Measurements from ENCODE around the gene REM1. TPM values are rescaled to one million over a fixed set of nuclear protein-coding genes. Genes with fewer than 3 reads are reported as not detected.

REM1 gene
- total RNA-seq, 1 donor from 2014 or later: 2.3 TPM

DNA sequence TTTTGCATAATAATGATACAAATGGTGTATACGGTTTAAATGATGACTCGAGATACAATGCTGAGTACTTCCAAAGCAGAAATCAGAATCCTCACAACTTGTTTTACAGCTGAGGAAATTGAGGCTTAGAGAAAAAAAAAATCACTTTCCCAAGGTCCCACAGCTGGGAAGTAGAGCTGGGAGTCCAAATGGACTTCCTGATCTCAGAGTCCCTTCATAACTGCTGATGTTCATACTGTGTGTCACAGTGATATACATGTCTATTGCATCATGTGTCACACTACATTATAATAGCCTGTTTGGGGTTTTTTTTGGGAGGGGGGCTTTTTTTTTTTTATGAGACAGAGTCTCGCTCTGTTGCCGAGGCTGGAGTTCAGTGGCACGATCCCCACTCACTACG, 47.6 kb downstream of the REM1 start:
- no peak for ATAC-seq
- H3K9me3 ChIP-seq: no peaks in the 10 kb centered on the region
- H3K4me3 ChIP-seq: no peak overlapping the region
- H3K27ac ChIP-seq: no peak overlapping the region
- DNase-seq: no peak
- H3K36me3 ChIP-seq: peaks cover 28% of the 10 kb centered on the region
- TF ChIP-seq, protein P1, sequence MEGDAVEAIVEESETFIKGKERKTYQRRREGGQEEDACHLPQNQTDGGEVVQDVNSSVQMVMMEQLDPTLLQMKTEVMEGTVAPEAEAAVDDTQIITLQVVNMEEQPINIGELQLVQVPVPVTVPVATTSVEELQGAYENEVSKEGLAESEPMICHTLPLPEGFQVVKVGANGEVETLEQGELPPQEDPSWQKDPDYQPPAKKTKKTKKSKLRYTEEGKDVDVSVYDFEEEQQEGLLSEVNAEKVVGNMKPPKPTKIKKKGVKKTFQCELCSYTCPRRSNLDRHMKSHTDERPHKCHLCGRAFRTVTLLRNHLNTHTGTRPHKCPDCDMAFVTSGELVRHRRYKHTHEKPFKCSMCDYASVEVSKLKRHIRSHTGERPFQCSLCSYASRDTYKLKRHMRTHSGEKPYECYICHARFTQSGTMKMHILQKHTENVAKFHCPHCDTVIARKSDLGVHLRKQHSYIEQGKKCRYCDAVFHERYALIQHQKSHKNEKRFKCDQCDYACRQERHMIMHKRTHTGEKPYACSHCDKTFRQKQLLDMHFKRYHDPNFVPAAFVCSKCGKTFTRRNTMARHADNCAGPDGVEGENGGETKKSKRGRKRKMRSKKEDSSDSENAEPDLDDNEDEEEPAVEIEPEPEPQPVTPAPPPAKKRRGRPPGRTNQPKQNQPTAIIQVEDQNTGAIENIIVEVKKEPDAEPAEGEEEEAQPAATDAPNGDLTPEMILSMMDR (IDR thresholded peaks at IDR 0.05): no peak
- H3K27me3 ChIP-seq (ENCODE audit: low read depth): no peaks in the 10 kb centered on the region
- H3K4me1 ChIP-seq: peaks cover 37% of the 10 kb centered on the region
- intact Hi-C loops (cut with DNase I): no loop called here

DNA sequence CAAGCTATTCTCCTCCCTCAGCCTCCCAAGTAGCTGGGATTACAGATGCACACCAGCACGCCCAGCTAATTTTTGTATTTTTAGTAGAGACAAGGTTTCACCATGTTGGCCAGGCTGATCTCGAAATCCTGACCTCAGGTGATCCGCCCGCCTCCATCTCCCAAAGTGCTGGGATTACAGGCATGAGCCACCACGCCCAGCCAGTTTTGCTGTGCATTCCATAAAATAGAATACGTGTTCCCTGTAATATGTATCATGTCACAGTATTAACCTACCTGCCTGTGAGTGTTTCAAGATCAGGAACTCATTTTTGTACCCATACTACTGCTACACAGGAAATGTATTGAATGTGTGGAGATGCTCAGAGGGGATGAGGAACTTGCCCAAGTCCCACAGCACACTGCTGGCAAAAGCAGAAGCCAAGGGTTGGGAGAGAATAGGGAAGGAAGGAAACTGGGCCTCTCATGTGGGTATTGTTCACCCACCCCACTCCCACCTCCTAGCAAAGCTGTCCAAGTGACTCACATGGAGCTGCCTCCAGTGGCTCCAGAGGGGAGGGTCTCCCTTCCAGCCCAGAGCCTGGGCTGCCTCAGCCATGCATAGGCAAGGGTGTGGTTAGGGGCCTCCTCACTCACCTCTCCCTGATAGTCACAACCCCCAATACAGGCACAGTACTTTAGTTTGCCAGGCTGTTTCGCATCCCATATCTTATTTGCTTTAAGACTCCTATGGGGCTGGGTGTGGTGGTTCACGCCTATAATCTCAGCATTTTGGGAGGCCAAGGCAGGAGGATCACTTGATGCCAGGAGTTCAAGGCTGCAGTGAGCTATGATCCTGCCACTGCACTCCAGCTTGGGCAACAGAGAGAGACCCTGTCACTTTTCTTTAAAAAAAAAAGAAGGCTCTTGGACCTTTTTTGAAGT, 48.5 kb downstream of the REM1 start:
- no peak overlapping the region for H3K27ac ChIP-seq
- intact Hi-C loops (cut with DNase I): no loop called here
- peak; percentile 88 to 91 for ATAC-seq
- H3K4me3 ChIP-seq: no peak overlapping the region
- DNase-seq: peak; percentile 53
- peaks cover 31% of the 10 kb centered on the region for H3K4me1 ChIP-seq
- H3K9me3 ChIP-seq: no peaks in the 10 kb centered on the region
- H3K27me3 ChIP-seq (ENCODE audit: low read depth): no peaks in the 10 kb centered on the region
- peaks cover 36% of the 10 kb centered on the region for H3K36me3 ChIP-seq
- TF ChIP-seq, protein P1 (IDR thresholded peaks at IDR 0.05): no peak

DNA sequence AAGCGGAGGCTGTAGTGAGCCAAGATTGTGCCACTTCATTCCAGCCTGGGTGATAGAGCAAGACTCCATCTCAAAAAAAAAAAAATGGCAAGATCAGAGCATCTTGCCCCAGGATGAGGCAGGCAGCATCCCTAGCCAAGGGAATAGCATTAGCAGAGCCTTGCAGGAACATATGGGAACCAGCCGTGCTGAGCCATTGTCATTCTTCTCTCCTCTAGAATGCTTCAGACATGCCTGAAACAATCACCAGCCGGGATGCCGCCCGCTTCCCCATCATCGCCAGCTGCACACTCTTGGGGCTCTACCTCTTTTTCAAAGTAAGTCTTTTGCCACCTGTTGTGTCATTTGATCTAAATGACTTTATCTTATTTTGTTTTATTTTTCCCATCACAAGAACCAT, 52.2 kb downstream of the REM1 start:
- no peaks in the 10 kb centered on the region for H3K9me3 ChIP-seq
- TF ChIP-seq, protein P1 (IDR thresholded peaks at IDR 0.05): no peak
- no peak for ATAC-seq
- H3K4me3 ChIP-seq: no peak overlapping the region
- peaks cover 19% of the 10 kb centered on the region for H3K4me1 ChIP-seq
- no peak overlapping the region for H3K27ac ChIP-seq
- intact Hi-C loops (cut with DNase I): no loop called here
- no peaks in the 10 kb centered on the region for H3K27me3 ChIP-seq (ENCODE audit: low read depth)
- peaks cover 64% of the 10 kb centered on the region for H3K36me3 ChIP-seq
- DNase-seq: no peak

Other genes with a start within 250 kb of the REM1 start
- not detected for gene DEFB115, start 217.6 kb upstream of the REM1 start, total RNA-seq
- gene DEFB116, start 166.7 kb upstream of the REM1 start, total RNA-seq: not detected
- gene DEFB118, start 106.7 kb upstream of the REM1 start, total RNA-seq: not detected
- not detected for gene DEFB119, start 84.7 kb upstream of the REM1 start, total RNA-seq
- gene DEFB121, start 69.1 kb upstream of the REM1 start, total RNA-seq: not detected
- not detected for gene DEFB123, start 34.7 kb upstream of the REM1 start, total RNA-seq
- gene DEFB124, start 161 bp upstream of the REM1 start, total RNA-seq: not detected
- 134 TPM for gene HM13, start 39.2 kb downstream of the REM1 start, total RNA-seq
- 196 TPM for gene ID1, start 130.0 kb downstream of the REM1 start, total RNA-seq
- gene COX4I2, start 162.6 kb downstream of the REM1 start, total RNA-seq: 17.1 TPM
- 126 TPM for gene BCL2L1, start 247.6 kb downstream of the REM1 start, total RNA-seq